Measurements from ENCODE around the gene MYBPC2.

GRCh38 chr19:50485284-50485955, 52.7 kb downstream of the MYBPC2 start:
- TF ChIP-seq SIN3A (IDR thresholded peaks at IDR 0.05; ENCODE audit: borderline replicate concordance, insufficient read depth, low read depth, low read length), result no peak
- TF ChIP-seq TCF7L2 (IDR thresholded peaks at IDR 0.05; ENCODE audit: low read depth, low read length), result no peak
- TF ChIP-seq POLR2AphosphoS5 (IDR thresholded peaks at IDR 0.05; ENCODE audit: low read depth, low read length), result no peak
- no peak for TF ChIP-seq CTCF (IDR thresholded peaks at IDR 0.05)
